ENCODE data around the gene CDADC1. TPM values are rescaled to one million over a fixed set of nuclear protein-coding genes. Genes with fewer than 3 reads are reported as not detected.

Gene CDADC1
- total RNA-seq, 1 donor, result 3.5 TPM

- TF ChIP-seq CTCF (IDR thresholded peaks at IDR 0.05; ENCODE audit: insufficient read depth, low read depth, low read length), result no peak
- H3K4me3 ChIP-seq (ENCODE audit: low read depth, low read length), result no peak overlapping the region
- no peak for DNase-seq (ENCODE audit: low read depth)
These were observed 56.0 kb downstream of the CDADC1 start for GRCh38 chr13:49303533-49304252.

GRCh38 chr13:49304356-49304755 is 56.6 kb downstream of the CDADC1 start:
- no peak for DNase-seq (ENCODE audit: low read depth)
- no peak overlapping the region for H3K4me3 ChIP-seq (ENCODE audit: low read depth, low read length)
- TF ChIP-seq CTCF (IDR thresholded peaks at IDR 0.05; ENCODE audit: insufficient read depth, low read depth, low read length), result no peak

- TF ChIP-seq CTCF (IDR thresholded peaks at IDR 0.05; ENCODE audit: insufficient read depth, low read depth, low read length), result no peak
- DNase-seq (ENCODE audit: low read depth), result no peak
- H3K4me3 ChIP-seq (ENCODE audit: low read depth, low read length), result no peak overlapping the region
These were observed 57.3 kb downstream of the CDADC1 start for GRCh38 chr13:49304763-49305700.

- DNase-seq (ENCODE audit: low read depth), result no peak
- H3K4me3 ChIP-seq (ENCODE audit: low read depth, low read length), result no peak overlapping the region
- no peak for TF ChIP-seq CTCF (IDR thresholded peaks at IDR 0.05; ENCODE audit: insufficient read depth, low read depth, low read length)
These were observed 58.2 kb downstream of the CDADC1 start for GRCh38 chr13:49305792-49306425.

GRCh38 chr13:49307365-49307764 is 59.6 kb downstream of the CDADC1 start:
- no peak for TF ChIP-seq CTCF (IDR thresholded peaks at IDR 0.05; ENCODE audit: insufficient read depth, low read depth, low read length)
- DNase-seq (ENCODE audit: low read depth), result no peak
- no peak overlapping the region for H3K4me3 ChIP-seq (ENCODE audit: low read depth, low read length)

- no peak for TF ChIP-seq CTCF (IDR thresholded peaks at IDR 0.05; ENCODE audit: insufficient read depth, low read depth, low read length)
- peak; percentile 62 for DNase-seq (ENCODE audit: low read depth)
- H3K4me3 ChIP-seq (ENCODE audit: low read depth, low read length), result no peak overlapping the region
These were observed 60.6 kb downstream of the CDADC1 start for GRCh38 chr13:49308097-49308875.
